ENCODE results near the gene TSKU.

The TSKU gene

DNA sequence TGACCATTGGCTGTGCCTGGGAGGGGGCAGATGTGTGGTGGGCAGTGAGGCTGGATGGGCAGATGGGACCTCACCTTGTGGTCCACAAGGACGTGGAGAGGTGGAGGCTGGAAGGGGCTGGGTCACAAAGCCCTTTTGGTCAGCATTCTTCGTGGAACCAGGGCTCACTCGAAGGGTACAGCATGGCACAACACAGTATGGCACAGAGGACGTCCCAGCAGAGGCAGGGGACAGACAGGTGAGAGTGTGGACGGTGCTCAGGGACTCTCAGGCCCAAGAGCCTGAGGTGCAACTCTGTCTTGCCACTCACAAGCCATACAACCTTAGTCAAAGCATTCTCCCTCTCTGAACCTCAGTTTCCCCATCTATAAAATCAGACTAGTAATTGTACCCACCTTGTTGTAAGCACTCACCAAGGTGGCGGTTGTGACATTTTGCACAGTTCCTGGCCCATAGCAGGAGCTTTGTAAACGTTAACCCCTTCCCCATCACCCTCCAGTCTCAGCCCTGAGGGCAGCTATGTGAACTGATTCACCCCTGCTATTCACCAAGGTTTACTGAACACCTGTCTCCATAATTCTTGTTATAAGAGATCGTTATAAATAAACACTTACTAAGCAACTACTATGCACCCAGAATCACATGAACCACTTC is 11.6 kb upstream of the TSKU start:
- H2BK12ac ChIP-seq (ENCODE audit: low read length), result no peak overlapping the region
- H3K9ac ChIP-seq (ENCODE audit: low read depth, low read length, poor library complexity), result no peak overlapping the region
- no peak overlapping the region for H4K8ac ChIP-seq (ENCODE audit: low read depth, low read length)
- no peak overlapping the region for H2AK5ac ChIP-seq (ENCODE audit: low read depth, low read length)
- peaks cover 11 to 23% of the 10 kb centered on the region in 2 donors for H3K4me1 ChIP-seq (ENCODE audit: control insufficient read depth in 2 of 2, insufficient read depth in 1 of 2, low read depth in 1 of 2, low read length in 2 of 2)
- no peak overlapping the region for H3K4me3 ChIP-seq (ENCODE audit: low read length in 2 of 2)
- H2BK5ac ChIP-seq (ENCODE audit: low read length), result no peak overlapping the region
- H3K4me2 ChIP-seq (ENCODE audit: insufficient read depth, low read length, poor library complexity, severe bottlenecking), result no peak overlapping the region
- no peak overlapping the region for H2AFZ ChIP-seq (ENCODE audit: low read length)
- no peaks in the 10 kb centered on the region for H3K36me3 ChIP-seq (replicated peaks in 1 of 2; ENCODE audit: control insufficient read depth in 2 of 2, insufficient read depth in 2 of 2, low read length in 2 of 2)
- H3K27me3 ChIP-seq (ENCODE audit: control insufficient read depth in 3 of 3, insufficient read depth in 3 of 3, low read depth in 1 of 3, low read length in 3 of 3), result peaks cover 0 to 5% (median 0%) of the 10 kb centered on the region in 3 experiments
- no peak overlapping the region for H2BK15ac ChIP-seq (ENCODE audit: low read length)
- peaks cover 0 to 10% of the 10 kb centered on the region in 2 donors for H3K9me3 ChIP-seq (replicated peaks in 1 of 2; ENCODE audit: control insufficient read depth in 2 of 2, insufficient read depth in 1 of 2, low read depth in 1 of 2, low read length in 2 of 2)
- WGBS, 2 donors (ENCODE audit: extremely low coverage in 2 of 2, insufficient read length in 2 of 2, insufficient replicate concordance in 1 of 2), result no CpG with 5 or more reads among the region's 8 CpGs
- no peak overlapping the region for H3K14ac ChIP-seq (ENCODE audit: low read length)
- no peak overlapping the region for H3K27ac ChIP-seq (replicated peaks; ENCODE audit: low read length)
- no peak overlapping the region for H4K91ac ChIP-seq (ENCODE audit: low read depth, low read length, poor library complexity)
- H3K23ac ChIP-seq (ENCODE audit: low read depth, low read length, poor library complexity), result peak overlapping the region; percentile 19
- H2BK120ac ChIP-seq (ENCODE audit: low read depth, low read length), result no peak overlapping the region
- H3K79me1 ChIP-seq (ENCODE audit: low read depth, low read length), result peaks cover 5% of the 10 kb centered on the region
- no peak for DNase-seq (ENCODE audit: low spot score)
- peak overlapping the region; percentile 86 for H3K18ac ChIP-seq (ENCODE audit: low read length)
- no peak overlapping the region for H3K4ac ChIP-seq (ENCODE audit: low read length)

GRCh38 chr11:76772100-76772782 is 10.9 kb upstream of the TSKU start:
- no peak overlapping the region for H2AFZ ChIP-seq (ENCODE audit: low read length)
- no peak for DNase-seq (ENCODE audit: low spot score)

GRCh38 chr11:76772783-76773106 is 10.4 kb upstream of the TSKU start:
- Histone ChIP-seq H2AK5ac (ENCODE audit: low read depth, low read length) (no peak overlapping the region), H4K91ac (ENCODE audit: low read depth, low read length, poor library complexity) (no peak overlapping the region), H3K27ac (replicated peaks; ENCODE audit: low read length) (no peak overlapping the region), H3K79me1 (ENCODE audit: low read depth, low read length) (peaks cover 5% of the 10 kb centered on the region), H3K14ac (ENCODE audit: low read length) (no peak overlapping the region), H3K23ac (ENCODE audit: low read depth, low read length, poor library complexity) (no peak overlapping the region), H3K9me3 (replicated peaks in 1 of 2; ENCODE audit: control insufficient read depth in 2 of 2, insufficient read depth in 1 of 2, low read depth in 1 of 2, low read length in 2 of 2) (peaks cover 0 to 20% of the 10 kb centered on the region in 2 donors), H3K4me3 (ENCODE audit: low read length in 2 of 2) (no peak overlapping the region), H2BK12ac (ENCODE audit: low read length) (no peak overlapping the region), H3K18ac (ENCODE audit: low read length) (no peak overlapping the region), H3K4me2 (ENCODE audit: insufficient read depth, low read length, poor library complexity, severe bottlenecking) (no peak overlapping the region), H2BK120ac (ENCODE audit: low read depth, low read length) (no peak overlapping the region), H2BK5ac (ENCODE audit: low read length) (no peak overlapping the region), H3K4me1 (ENCODE audit: control insufficient read depth in 2 of 2, insufficient read depth in 1 of 2, low read depth in 1 of 2, low read length in 2 of 2) (peaks cover 11 to 21% of the 10 kb centered on the region in 2 donors), H3K9ac (ENCODE audit: low read depth, low read length, poor library complexity) (no peak overlapping the region), H4K8ac (ENCODE audit: low read depth, low read length) (no peak overlapping the region), H3K27me3 (ENCODE audit: control insufficient read depth in 3 of 3, insufficient read depth in 3 of 3, low read depth in 1 of 3, low read length in 3 of 3) (peaks cover 0 to 5% (median 0%) of the 10 kb centered on the region in 3 experiments), H3K4ac (ENCODE audit: low read length) (no peak overlapping the region), H2BK15ac (ENCODE audit: low read length) (no peak overlapping the region), H2AFZ (ENCODE audit: low read length) (no peak overlapping the region), H3K36me3 (replicated peaks in 1 of 2; ENCODE audit: control insufficient read depth in 2 of 2, insufficient read depth in 2 of 2, low read length in 2 of 2) (no peaks in the 10 kb centered on the region)
- no peak for DNase-seq (ENCODE audit: low spot score)
- WGBS, 2 donors (ENCODE audit: extremely low coverage in 2 of 2, insufficient read length in 2 of 2, insufficient replicate concordance in 1 of 2), result no CpG with 5 or more reads among the region's 5 CpGs

More at GRCh38 chr11:76772100-76772782, 10.9 kb upstream of the TSKU start:
- H3K23ac ChIP-seq (ENCODE audit: low read depth, low read length, poor library complexity), result no peak overlapping the region
- H3K36me3 ChIP-seq (replicated peaks in 1 of 2; ENCODE audit: control insufficient read depth in 2 of 2, insufficient read depth in 2 of 2, low read length in 2 of 2), result no peaks in the 10 kb centered on the region
- H3K27me3 ChIP-seq (ENCODE audit: control insufficient read depth in 3 of 3, insufficient read depth in 3 of 3, low read depth in 1 of 3, low read length in 3 of 3), result peaks cover 0 to 5% (median 0%) of the 10 kb centered on the region in 3 experiments
- no peak overlapping the region for H3K27ac ChIP-seq (replicated peaks; ENCODE audit: low read length)
- peaks cover 5% of the 10 kb centered on the region for H3K79me1 ChIP-seq (ENCODE audit: low read depth, low read length)
- H3K18ac ChIP-seq (ENCODE audit: low read length), result no peak overlapping the region
- no peak overlapping the region for H4K8ac ChIP-seq (ENCODE audit: low read depth, low read length)
- H2BK120ac ChIP-seq (ENCODE audit: low read depth, low read length), result no peak overlapping the region
- H2BK5ac ChIP-seq (ENCODE audit: low read length), result no peak overlapping the region
- no peak overlapping the region for H3K4ac ChIP-seq (ENCODE audit: low read length)
- H2BK12ac ChIP-seq (ENCODE audit: low read length), result no peak overlapping the region
- H2AK5ac ChIP-seq (ENCODE audit: low read depth, low read length), result no peak overlapping the region
- no peak overlapping the region for H2BK15ac ChIP-seq (ENCODE audit: low read length)
- H3K4me3 ChIP-seq (ENCODE audit: low read length in 2 of 2), result no peak overlapping the region
- H3K9me3 ChIP-seq (replicated peaks in 1 of 2; ENCODE audit: control insufficient read depth in 2 of 2, insufficient read depth in 1 of 2, low read depth in 1 of 2, low read length in 2 of 2), result peaks cover 0 to 16% of the 10 kb centered on the region in 2 donors
- no peak overlapping the region for H3K14ac ChIP-seq (ENCODE audit: low read length)
- H4K91ac ChIP-seq (ENCODE audit: low read depth, low read length, poor library complexity), result no peak overlapping the region
- H3K9ac ChIP-seq (ENCODE audit: low read depth, low read length, poor library complexity), result no peak overlapping the region
- no peak overlapping the region for H3K4me2 ChIP-seq (ENCODE audit: insufficient read depth, low read length, poor library complexity, severe bottlenecking)
- H3K4me1 ChIP-seq (ENCODE audit: control insufficient read depth in 2 of 2, insufficient read depth in 1 of 2, low read depth in 1 of 2, low read length in 2 of 2), result peaks cover 11 to 23% of the 10 kb centered on the region in 2 donors
- WGBS, 2 donors (ENCODE audit: extremely low coverage in 2 of 2, insufficient read length in 2 of 2, insufficient replicate concordance in 1 of 2), result no CpG with 5 or more reads among the region's 7 CpGs

DNA sequence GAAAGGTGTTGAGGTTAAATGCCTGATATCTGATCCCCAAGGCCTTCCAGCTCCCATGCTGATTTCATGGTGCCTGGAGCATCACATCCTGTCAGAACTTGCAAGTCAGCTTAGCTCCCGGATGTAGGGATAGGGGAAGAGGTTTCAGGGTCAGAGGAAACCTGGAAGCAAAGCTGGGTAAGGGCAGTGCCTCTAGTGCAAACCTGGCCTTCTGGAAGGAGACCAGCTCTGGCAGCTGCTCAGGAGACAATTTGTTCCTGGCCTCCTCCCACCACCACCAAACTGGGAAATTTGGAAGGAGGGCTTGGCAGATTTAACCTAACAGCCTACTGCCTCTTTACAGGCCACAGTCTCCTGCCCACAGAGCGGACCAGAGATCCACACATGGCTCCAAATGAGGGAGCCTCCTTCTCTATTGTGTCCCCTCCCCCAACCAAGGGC is 9.2 kb upstream of the TSKU start:
- no peak overlapping the region for H2AFZ ChIP-seq (ENCODE audit: low read length)
- H3K14ac ChIP-seq (ENCODE audit: low read length), result no peak overlapping the region
- H3K27me3 ChIP-seq (ENCODE audit: control insufficient read depth in 3 of 3, insufficient read depth in 3 of 3, low read depth in 1 of 3, low read length in 3 of 3), result peaks cover 0 to 5% (median 0%) of the 10 kb centered on the region in 3 experiments
- no peak for DNase-seq (ENCODE audit: low spot score)
- H3K4me2 ChIP-seq (ENCODE audit: insufficient read depth, low read length, poor library complexity, severe bottlenecking), result no peak overlapping the region
- H2BK12ac ChIP-seq (ENCODE audit: low read length), result no peak overlapping the region
- no peak overlapping the region for H3K9ac ChIP-seq (ENCODE audit: low read depth, low read length, poor library complexity)
- no peak overlapping the region for H2AK5ac ChIP-seq (ENCODE audit: low read depth, low read length)
- H3K36me3 ChIP-seq (replicated peaks in 1 of 2; ENCODE audit: control insufficient read depth in 2 of 2, insufficient read depth in 2 of 2, low read length in 2 of 2), result no peaks in the 10 kb centered on the region
- H4K8ac ChIP-seq (ENCODE audit: low read depth, low read length), result no peak overlapping the region
- H4K91ac ChIP-seq (ENCODE audit: low read depth, low read length, poor library complexity), result no peak overlapping the region
- no peak overlapping the region for H2BK15ac ChIP-seq (ENCODE audit: low read length)
- H3K27ac ChIP-seq (replicated peaks; ENCODE audit: low read length), result no peak overlapping the region
- no peak overlapping the region for H3K18ac ChIP-seq (ENCODE audit: low read length)
- peaks cover 5% of the 10 kb centered on the region for H3K79me1 ChIP-seq (ENCODE audit: low read depth, low read length)
- no peak overlapping the region for H2BK5ac ChIP-seq (ENCODE audit: low read length)
- peaks cover 2 to 22% of the 10 kb centered on the region in 2 donors for H3K9me3 ChIP-seq (replicated peaks in 1 of 2; ENCODE audit: control insufficient read depth in 2 of 2, insufficient read depth in 1 of 2, low read depth in 1 of 2, low read length in 2 of 2)
- H2BK120ac ChIP-seq (ENCODE audit: low read depth, low read length), result no peak overlapping the region
- H3K4me3 ChIP-seq (ENCODE audit: low read length in 2 of 2), result no peak overlapping the region
- no peak overlapping the region for H3K4ac ChIP-seq (ENCODE audit: low read length)
- H3K23ac ChIP-seq (ENCODE audit: low read depth, low read length, poor library complexity), result no peak overlapping the region
- no CpG with 5 or more reads among the region's 2 CpGs for WGBS, 2 donors (ENCODE audit: extremely low coverage in 2 of 2, insufficient read length in 2 of 2, insufficient replicate concordance in 1 of 2)
- peaks cover 5 to 12% of the 10 kb centered on the region in 2 donors for H3K4me1 ChIP-seq (ENCODE audit: control insufficient read depth in 2 of 2, insufficient read depth in 1 of 2, low read depth in 1 of 2, low read length in 2 of 2)

Measured in neuronal stem cell (in vitro differentiated cells).